Esophagus (tissue), 2 donors: ENCODE data around the gene ARRB2. TPM values are rescaled to one million over a fixed set of nuclear protein-coding genes. Genes with fewer than 3 reads are reported as not detected.

Source experiments
- H3K27ac ChIP-seq, 2 donors: one replicate each; pipeline ENCODE4 v1.5.1; 2013; ENCODE audit warnings: low read depth in 2 of 2, mild to moderate bottlenecking in 2 of 2, inconsistent platforms in 1 of 2, low read length in 1 of 2, moderate library complexity in 1 of 2
- H3K27me3 ChIP-seq, 2 donors: one replicate each; pipeline ENCODE4 v1.6.1; 2013; ENCODE audit warnings: low read length in 2 of 2, control low read depth in 1 of 2, mild to moderate bottlenecking in 1 of 2; ENCODE audit not compliant: insufficient read depth in 2 of 2, control insufficient read depth in 1 of 2
- H3K36me3 ChIP-seq, 2 donors: one replicate each; pipeline ENCODE4 v1.6.1; 2013; ENCODE audit warnings: low read length in 1 of 2; ENCODE audit not compliant: control insufficient read depth in 2 of 2, insufficient read depth in 2 of 2
- H3K4me1 ChIP-seq, 2 donors: one replicate each; pipeline ENCODE4 v1.6.1; 2013; ENCODE audit warnings: low read length in 1 of 2; ENCODE audit not compliant: control insufficient read depth in 2 of 2, insufficient read depth in 2 of 2
- H3K4me3 ChIP-seq, 2 donors: one replicate each; pipeline ENCODE4 v1.5.1; 2013; ENCODE audit warnings: low read length in 2 of 2, mild to moderate bottlenecking in 2 of 2, low read depth in 1 of 2, moderate library complexity in 1 of 2
- H3K9me3 ChIP-seq, 2 donors: one replicate each; pipeline ENCODE4 v1.6.1; 2013; ENCODE audit warnings: mild to moderate bottlenecking in 2 of 2, low read depth in 1 of 2, low read length in 1 of 2, moderate library complexity in 1 of 2; ENCODE audit not compliant: control insufficient read depth in 2 of 2, insufficient read depth in 1 of 2
- WGBS, 2 donors: extraction: QIAGEN DNeasy Blood & Tissue Kit; methylation state at CpG; one replicate each; pipeline ENCODE4 v1.1.7; 2013; 5-methylcytosine and 5-hydroxymethylcytosine counted together
- polyA plus RNA-seq, 2 donors: library from polyadenylated mRNA; stranded (reverse); fragments of 200-250 nt; gene quantifications; one replicate each; pipeline ENCODE4 v1.2.3, GENCODE V29; 2013
- donor health status: healthy with polysubstance abuse.
- donor health status: Bipolar disorder and iron deficiency.

ARRB2 gene
- 10 to 100 TPM; 10.6 TPM for polyA plus RNA-seq

DNA sequence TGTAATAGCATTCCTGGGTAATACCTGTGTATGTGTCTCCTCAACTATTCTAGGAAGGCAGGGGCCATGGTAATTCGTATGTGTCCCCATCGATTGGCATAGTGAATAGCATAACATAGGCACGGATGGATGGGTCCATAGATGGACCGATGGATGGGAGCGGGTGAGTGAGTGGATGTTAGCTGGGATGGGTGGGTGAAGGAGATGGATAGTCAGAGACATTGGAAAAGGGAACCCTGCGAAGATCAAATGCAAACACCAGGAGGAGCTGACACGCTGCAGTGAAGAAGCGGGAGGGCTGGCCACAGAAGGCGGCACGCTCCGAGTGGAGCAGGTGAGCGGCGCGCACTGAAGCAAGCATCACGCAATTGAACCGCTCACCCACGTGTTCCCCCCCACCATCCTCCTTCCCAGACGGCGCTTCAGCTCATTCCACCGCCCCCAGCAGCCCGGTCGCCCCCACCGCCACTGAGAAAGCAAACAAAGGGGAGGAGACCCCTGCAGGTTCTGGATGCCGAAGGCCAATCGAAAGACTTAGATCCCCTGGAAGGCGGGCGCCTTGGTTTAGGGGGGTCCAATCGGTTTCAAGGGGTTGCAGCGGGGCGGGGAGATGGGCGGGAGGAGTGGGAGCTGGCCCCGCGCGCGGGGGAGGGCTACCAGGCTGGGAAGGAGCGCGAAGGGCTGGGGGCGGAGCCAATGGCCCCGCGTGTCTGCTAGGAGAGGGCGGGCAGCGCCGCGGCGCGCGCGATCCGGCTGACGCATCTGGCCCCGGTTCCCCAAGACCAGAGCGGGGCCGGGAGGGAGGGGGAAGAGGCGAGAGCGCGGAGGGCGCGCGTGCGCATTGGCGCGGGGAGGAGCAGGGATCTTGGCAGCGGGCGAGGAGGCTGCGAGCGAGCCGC is at the start of gene ARRB2:
ARRB2 (plus strand) TSS at position 839 of the 899 bp plus-strand sequence. CDS start 90 bp downstream, outside the sequence.
- no peaks in the 10 kb centered on the region for H3K27me3 ChIP-seq
- H3K9me3 ChIP-seq: no peaks in the 10 kb centered on the region
- WGBS, 2 donors: 1% methylated on average over 58 to 67 of the region's 67 CpGs
- H3K4me3 ChIP-seq: peak within 1 kb of the TSS; percentile 53 to 64
- H3K27ac ChIP-seq: peak within 1 kb of the TSS; percentile 91 to 92
- H3K36me3 ChIP-seq: no peaks in the 10 kb centered on the region
- H3K4me1 ChIP-seq: peaks cover 0 to 12% of the 10 kb centered on the region in 2 donors

DNA sequence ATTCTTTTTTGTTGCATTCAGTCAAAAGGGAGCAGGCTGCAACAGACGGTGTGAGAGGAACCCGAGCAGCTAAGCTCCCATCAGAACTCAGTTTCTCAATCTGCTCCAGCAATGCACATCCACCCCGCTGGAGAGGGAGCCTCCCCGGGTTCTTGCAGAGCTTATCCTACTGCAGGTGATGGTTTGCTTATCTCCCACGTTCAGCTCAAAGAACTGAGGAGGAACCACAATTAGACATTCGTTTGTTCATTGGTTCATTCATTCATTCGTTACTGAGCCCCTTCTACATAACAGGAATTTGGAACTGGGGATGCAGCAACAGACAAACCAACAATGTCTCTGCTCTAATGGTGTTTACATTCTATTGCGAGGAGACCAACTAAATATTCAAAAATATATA is 46.7 kb upstream of the ARRB2 start:
- Histone ChIP-seq H3K36me3 (no peaks in the 10 kb centered on the region), H3K9me3 (no peaks in the 10 kb centered on the region), H3K27me3 (no peaks in the 10 kb centered on the region), H3K27ac (no peak overlapping the region), H3K4me1 (no peaks in the 10 kb centered on the region), H3K4me3 (no peak overlapping the region)
- 75 to 77% methylated on average over 8 of the region's 8 CpGs for WGBS, 2 donors

DNA sequence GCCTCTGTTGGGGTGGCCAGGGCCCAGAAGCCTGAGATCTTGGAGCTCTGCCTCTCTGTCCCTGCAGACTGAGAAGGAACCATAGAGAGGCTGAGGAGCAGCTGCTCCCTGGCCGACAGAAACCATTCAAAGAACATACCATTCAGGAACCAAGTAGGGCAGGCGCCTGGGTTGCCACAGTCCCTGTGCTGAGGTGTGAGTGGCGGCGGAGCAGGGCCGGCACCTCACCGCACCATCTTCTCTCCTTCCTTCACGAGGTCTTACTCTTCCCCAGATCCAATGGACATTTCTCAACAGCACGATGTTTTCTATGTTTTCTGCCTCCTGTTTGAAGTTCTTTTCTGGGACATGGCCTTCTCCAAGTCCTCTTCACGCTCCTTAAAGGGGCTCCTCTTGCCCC is 46.2 kb upstream of the ARRB2 start:
- no peaks in the 10 kb centered on the region for H3K9me3 ChIP-seq
- 77 to 80% methylated on average over 9 of the region's 9 CpGs for WGBS, 2 donors
- H3K4me1 ChIP-seq: no peaks in the 10 kb centered on the region
- no peak overlapping the region for H3K27ac ChIP-seq
- no peak overlapping the region for H3K4me3 ChIP-seq
- H3K27me3 ChIP-seq: no peaks in the 10 kb centered on the region
- no peaks in the 10 kb centered on the region for H3K36me3 ChIP-seq

DNA sequence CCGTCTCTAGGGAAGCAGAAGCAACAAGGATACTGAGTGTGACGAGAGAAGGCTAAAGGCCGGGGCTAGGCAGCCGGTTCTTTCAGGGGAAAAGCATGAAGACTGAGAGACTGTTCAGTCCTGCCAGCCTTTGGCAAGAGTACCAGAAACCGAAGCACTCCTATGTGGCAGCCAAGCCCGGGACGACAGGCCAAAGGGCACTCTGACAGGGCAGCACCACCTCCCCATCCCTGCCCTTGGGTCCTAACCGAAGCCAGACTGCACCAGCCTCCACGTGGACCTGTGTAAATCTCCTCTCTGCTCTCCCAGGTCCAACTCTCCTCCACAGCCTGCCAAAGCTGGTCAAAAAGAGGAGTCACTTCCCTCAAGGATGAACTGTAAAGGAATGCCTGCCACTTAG is 45.4 kb upstream of the ARRB2 start:
- H3K27ac ChIP-seq: no peak overlapping the region
- 55 to 58% methylated on average over 9 of the region's 9 CpGs for WGBS, 2 donors

GRCh38 chr17:4666296-4666695 is 44.1 kb upstream of the ARRB2 start:
- WGBS, 2 donors: 55 to 67% methylated on average over 5 of the region's 5 CpGs

More for the DNA sequence above, 45.4 kb upstream of the ARRB2 start:
- H3K4me1 ChIP-seq: no peaks in the 10 kb centered on the region
- no peaks in the 10 kb centered on the region for H3K27me3 ChIP-seq
- no peaks in the 10 kb centered on the region for H3K36me3 ChIP-seq
- H3K4me3 ChIP-seq: no peak overlapping the region
- no peaks in the 10 kb centered on the region for H3K9me3 ChIP-seq

DNA sequence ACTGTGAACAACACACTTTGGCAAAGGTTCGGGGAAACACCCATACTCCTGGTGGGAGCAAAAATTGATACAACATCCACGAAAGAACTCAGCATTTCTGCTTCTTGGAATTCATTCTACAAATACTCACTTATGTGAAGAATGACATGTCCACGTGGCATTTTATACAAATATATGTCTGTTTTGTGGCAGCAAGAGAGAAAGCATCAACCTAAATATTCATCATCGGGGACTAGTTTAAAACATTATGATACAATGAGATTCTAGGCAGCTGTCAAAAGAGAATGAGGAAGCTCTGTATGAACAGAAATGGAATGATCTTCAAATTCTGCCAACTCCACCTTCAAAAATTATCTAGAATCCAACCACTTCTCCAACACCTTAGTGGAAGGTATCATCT is 43.3 kb upstream of the ARRB2 start:
- Histone ChIP-seq H3K4me3 (no peak overlapping the region), H3K4me1 (no peaks in the 10 kb centered on the region), H3K27me3 (no peaks in the 10 kb centered on the region), H3K36me3 (peaks cover 4 to 12% of the 10 kb centered on the region in 2 donors), H3K9me3 (no peaks in the 10 kb centered on the region), H3K27ac (no peak overlapping the region)
- 61 to 69% methylated on average over 4 of the region's 4 CpGs for WGBS, 2 donors

More at GRCh38 chr17:4666296-4666695, 44.1 kb upstream of the ARRB2 start:
- Histone ChIP-seq H3K27ac (no peak overlapping the region), H3K27me3 (no peaks in the 10 kb centered on the region), H3K4me3 (no peak overlapping the region), H3K9me3 (no peaks in the 10 kb centered on the region), H3K36me3 (peaks cover 0 to 6% of the 10 kb centered on the region in 2 donors), H3K4me1 (no peaks in the 10 kb centered on the region)

DNA sequence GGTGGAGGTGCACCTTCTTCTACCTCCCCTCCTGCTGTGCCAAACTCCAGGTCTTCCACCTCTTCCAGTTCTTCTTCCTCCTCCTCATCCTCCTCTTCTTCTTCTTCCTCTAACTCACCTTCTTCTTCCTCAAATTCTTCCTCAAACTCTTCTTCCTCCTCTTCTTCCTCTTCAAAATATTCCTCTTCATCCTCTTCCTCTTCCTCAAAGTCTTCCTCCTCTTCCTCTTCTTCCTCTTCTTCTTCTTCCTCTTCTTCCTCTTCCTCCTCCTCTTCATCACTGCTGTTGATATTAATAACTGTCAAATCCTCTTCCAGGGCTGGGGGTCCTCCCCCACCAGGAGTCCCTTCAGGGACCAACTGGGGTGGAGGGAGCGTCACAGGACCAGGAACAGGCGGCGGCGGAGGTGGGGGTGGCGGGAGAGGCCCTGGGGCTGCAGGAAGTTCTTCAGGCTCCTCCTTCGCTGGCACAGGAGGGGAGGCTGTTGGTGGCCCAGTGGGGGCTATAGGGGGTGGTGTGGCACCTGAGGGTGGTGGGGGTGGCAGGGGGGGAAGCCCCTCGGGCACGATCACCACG is 38.3 kb upstream of the ARRB2 start:
- 92% methylated on average over 9 of the region's 9 CpGs for WGBS, 2 donors
- H3K4me3 ChIP-seq: no peak overlapping the region
- no peaks in the 10 kb centered on the region for H3K9me3 ChIP-seq
- no peak overlapping the region for H3K27ac ChIP-seq
- no peaks in the 10 kb centered on the region for H3K27me3 ChIP-seq
- H3K4me1 ChIP-seq: no peaks in the 10 kb centered on the region
- H3K36me3 ChIP-seq: peaks cover 21 to 49% of the 10 kb centered on the region in 2 donors

DNA sequence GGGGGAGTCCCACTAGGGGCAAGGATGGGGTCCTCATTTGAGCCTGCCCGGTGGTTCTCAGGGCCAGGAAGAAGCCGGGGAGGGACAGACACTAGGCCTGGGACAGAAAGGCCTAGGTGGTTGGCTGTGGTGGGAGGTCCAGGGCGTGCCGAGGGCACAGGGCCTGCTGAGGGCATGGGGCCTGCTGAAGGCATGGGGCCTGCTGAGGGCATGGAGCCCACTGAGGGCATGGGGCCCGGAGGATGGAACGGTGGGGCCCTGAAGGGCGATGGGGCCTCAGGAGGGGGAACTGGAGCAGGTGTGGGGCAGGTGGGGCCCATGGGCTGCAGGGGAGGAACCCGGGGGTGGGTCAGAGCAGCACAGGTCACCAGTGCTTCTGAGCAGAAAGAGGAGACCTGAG is 37.7 kb upstream of the ARRB2 start:
- Histone ChIP-seq H3K27ac (no peak overlapping the region), H3K4me1 (no peaks in the 10 kb centered on the region), H3K4me3 (no peak overlapping the region), H3K9me3 (no peaks in the 10 kb centered on the region), H3K27me3 (no peaks in the 10 kb centered on the region), H3K36me3 (peaks cover 21 to 50% of the 10 kb centered on the region in 2 donors)
- 85 to 90% methylated on average over 8 of the region's 8 CpGs for WGBS, 2 donors

DNA sequence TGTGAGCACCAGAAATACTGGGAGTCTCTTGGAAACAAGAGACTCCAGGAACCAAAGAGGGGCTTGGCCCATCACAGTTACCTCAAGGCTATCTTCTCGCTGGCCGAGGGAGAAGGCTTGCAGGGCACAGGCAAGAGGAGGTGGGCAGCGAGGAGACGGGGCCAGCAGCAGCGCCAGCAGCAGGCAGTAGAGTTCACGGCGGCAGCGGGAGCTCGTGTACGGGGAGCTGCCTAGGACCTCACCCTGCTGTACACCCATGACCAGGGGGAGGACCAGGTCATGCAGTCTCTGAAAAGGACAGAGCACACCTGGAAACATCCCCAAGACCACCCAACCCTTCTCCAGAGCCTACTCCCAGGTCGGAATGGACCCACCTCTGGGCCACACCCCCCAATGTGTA is 37.3 kb upstream of the ARRB2 start:
- Histone ChIP-seq H3K36me3 (peaks cover 21 to 50% of the 10 kb centered on the region in 2 donors), H3K4me1 (no peaks in the 10 kb centered on the region), H3K27ac (no peak overlapping the region), H3K27me3 (no peaks in the 10 kb centered on the region), H3K9me3 (no peaks in the 10 kb centered on the region), H3K4me3 (no peak overlapping the region)
- WGBS, 2 donors: 87 to 94% methylated on average over 11 of the region's 11 CpGs
